Pancreas (tissue), 10 donors: Measurements from ENCODE around the gene CDK5R1. TPM values are rescaled to one million over a fixed set of nuclear protein-coding genes. Genes with fewer than 3 reads are reported as not detected.

Source experiments
- ATAC-seq, 4 donors: fragments of 200-7000 bp; cut with Tn5 transposase; one replicate each; pipeline versions ENCODE4 v1.8.0 to v1.9.1; 2020; ENCODE audit warnings: mild to moderate bottlenecking in 4 of 4, moderate library complexity in 4 of 4
- DNase-seq, 6 donors: peaks; one replicate each; pipeline ENCODE4 v3.0.0-alpha.2; 2020
- FAIRE-seq: peaks from 2 replicates; lab custom pipeline; 2012; peaks lifted over from hg19 to GRCh38; lab: Jason Lieb, UNC
- H3K27ac ChIP-seq, 4 donors: fragments of 200-600 bp; sonication (generic); 1 replicate in 3 of 4; 2 replicates in 1 of 4; pipeline versions ENCODE4 v1.5.0 to v1.8.0; 2020
- H3K27me3 ChIP-seq, 4 donors: fragments of 200-600 bp; one replicate each; pipeline ENCODE4 v1.8.0; 2021
- H3K36me3 ChIP-seq, 3 donors: fragments of 200-600 bp; sonication (generic) in 1 of 3; one replicate each; pipeline versions ENCODE4 v1.5.0 to v1.8.0; 2020 to 2021
- H3K4me1 ChIP-seq, 3 donors: fragments of 200-600 bp; one replicate each; pipeline ENCODE4 v1.8.0; 2021
- H3K4me3 ChIP-seq, 4 donors: fragments of 200-600 bp; sonication (generic) in 2 of 4; one replicate each; pipeline versions ENCODE4 v1.5.0 to v1.8.0; 2020 to 2021
- H3K9me3 ChIP-seq, 4 donors: fragments of 200-600 bp; one replicate each; pipeline ENCODE4 v1.8.0; 2021
- WGBS, 2 donors: extraction: QIAGEN DNeasy Blood & Tissue Kit; methylation state at CpG; one replicate each; pipeline ENCODE4 v1.1.7; 2013; 5-methylcytosine and 5-hydroxymethylcytosine counted together
- intact Hi-C, 3 donors: fragments of 100-400 bp; cut with DNase I; formaldehyde crosslinking; loops; one replicate each; pipeline versions ENCODE4 v1.11.1 to v1.14.2; 2022
- polyA plus RNA-seq, 2 donors: library from polyadenylated mRNA; stranded (reverse); fragments of 200-250 nt; gene quantifications; one replicate each; pipeline ENCODE4 v1.2.3, GENCODE V29; 2013
- total RNA-seq, 6 donors: library from RNA; stranded (reverse); fragmentation: NEBNext Ultra II Directional in 4 of 6; extraction: Animal tissue kit (Norgen Biotek cat#: 25700) in 4 of 6; gene quantifications; one replicate each; pipeline versions ENCODE4 v1.2.1 to v1.2.4, GENCODE V29; 2021 to 2023
- TF ChIP-seq, protein P1 (sequence below), 4 donors: fragments of 200-600 bp; sonication (generic) in 3 of 4; IDR thresholded peaks; one replicate each; pipeline versions ENCODE4 v1.5.0 to v1.8.0; 2021; ENCODE audit warnings: antibody characterized with exemption in 4 of 4
- donor health status: healthy with polysubstance abuse.
- donor health status: DM: no; HTN: no; CAD: no; lungs with moderate emphysema.
- donor health status: DM: no; HTN: no; CAD: no.
- donor health status: control.
- donor health status: control.
- donor health status: Bipolar disorder and iron deficiency.
- donor health status: DM: yes; HTN: yes; CAD: no.
- donor health status: DM: no; HTN: no; CAD: no.
- donor health status: DM: no; HTN: no; CAD: no.
- donor health status: DM: yes; HTN: yes; CAD: no.

The CDK5R1 gene
- total and polyA plus RNA-seq, 8 donors: 0.46 to 5.1 (median 1.0) TPM

DNA sequence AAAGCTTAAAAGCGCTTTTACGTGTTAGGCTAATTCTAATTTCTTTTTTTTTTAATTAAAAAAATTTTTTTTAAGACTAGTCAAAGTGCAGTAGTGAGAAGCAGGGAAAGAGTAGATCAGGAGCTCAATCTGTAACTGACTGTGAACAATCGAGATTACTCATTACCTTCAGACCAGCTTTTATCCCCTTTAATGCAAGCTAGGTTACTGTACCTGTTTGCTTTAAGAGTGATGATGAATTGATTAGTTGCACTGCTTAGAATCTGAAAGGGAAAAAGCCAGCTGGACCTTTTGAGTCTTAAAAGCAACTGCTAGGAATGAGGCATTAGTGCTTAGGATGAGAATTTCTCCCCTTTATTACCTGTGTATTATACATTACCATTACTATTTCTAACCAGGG is 23.5 kb upstream of the CDK5R1 start:
- intact Hi-C loops: no loop called here
- Histone ChIP-seq H3K27me3 (no peaks in the 10 kb centered on the region), H3K36me3 (peaks cover 0 to 43% (median 3%) of the 10 kb centered on the region in 3 donors), H3K9me3 (no peaks in the 10 kb centered on the region), H3K4me3 (no peak overlapping the region), H3K27ac (peak overlapping the region in 1 of 4 donors; percentile 34), H3K4me1 (peaks cover 0 to 7% (median 0%) of the 10 kb centered on the region in 3 donors)
- DNase-seq: no peak
- ATAC-seq: peak in 3 of 4 donors; percentile 32 to 69 (median 63)
- no peak for FAIRE-seq
- TF ChIP-seq, protein P1, sequence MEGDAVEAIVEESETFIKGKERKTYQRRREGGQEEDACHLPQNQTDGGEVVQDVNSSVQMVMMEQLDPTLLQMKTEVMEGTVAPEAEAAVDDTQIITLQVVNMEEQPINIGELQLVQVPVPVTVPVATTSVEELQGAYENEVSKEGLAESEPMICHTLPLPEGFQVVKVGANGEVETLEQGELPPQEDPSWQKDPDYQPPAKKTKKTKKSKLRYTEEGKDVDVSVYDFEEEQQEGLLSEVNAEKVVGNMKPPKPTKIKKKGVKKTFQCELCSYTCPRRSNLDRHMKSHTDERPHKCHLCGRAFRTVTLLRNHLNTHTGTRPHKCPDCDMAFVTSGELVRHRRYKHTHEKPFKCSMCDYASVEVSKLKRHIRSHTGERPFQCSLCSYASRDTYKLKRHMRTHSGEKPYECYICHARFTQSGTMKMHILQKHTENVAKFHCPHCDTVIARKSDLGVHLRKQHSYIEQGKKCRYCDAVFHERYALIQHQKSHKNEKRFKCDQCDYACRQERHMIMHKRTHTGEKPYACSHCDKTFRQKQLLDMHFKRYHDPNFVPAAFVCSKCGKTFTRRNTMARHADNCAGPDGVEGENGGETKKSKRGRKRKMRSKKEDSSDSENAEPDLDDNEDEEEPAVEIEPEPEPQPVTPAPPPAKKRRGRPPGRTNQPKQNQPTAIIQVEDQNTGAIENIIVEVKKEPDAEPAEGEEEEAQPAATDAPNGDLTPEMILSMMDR (IDR thresholded peaks at IDR 0.05): no peak
- 58 to 68% methylated on average over 3 of the region's 3 CpGs for WGBS, 2 donors

DNA sequence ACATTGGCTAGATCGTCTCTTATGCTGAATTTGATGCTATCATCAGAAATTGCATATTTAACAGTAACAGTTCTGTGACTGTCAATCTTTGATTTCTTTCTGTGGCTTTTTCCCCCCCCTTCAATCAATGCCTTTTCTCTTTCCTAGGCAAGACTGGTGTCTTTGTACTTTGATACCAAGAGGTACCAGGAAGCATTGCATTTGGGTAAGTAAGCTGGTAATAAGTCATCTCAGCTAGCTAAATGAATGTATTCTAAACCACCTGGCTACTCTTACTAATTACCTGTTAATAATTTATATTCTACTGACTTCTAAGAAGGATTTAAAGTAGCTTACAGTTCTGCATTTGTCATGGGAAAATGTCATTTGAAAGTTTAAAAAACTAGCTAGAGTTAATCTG is 22.4 kb upstream of the CDK5R1 start:
- FAIRE-seq (no peak), DNase-seq (no peak), ATAC-seq (peak in 3 of 4 donors; percentile 20 to 46 (median 25))
- H3K4me3 ChIP-seq: no peak overlapping the region
- no peaks in the 10 kb centered on the region for H3K27me3 ChIP-seq
- peaks cover 0 to 7% (median 0%) of the 10 kb centered on the region in 3 donors for H3K4me1 ChIP-seq
- no peaks in the 10 kb centered on the region for H3K9me3 ChIP-seq
- WGBS, 2 donors: 58 to 68% methylated on average over 1 of the region's 1 CpG
- TF ChIP-seq, protein P1 (IDR thresholded peaks at IDR 0.05): no peak
- intact Hi-C loops: no loop called here
- peak overlapping the region in 1 of 4 donors; percentile 42 for H3K27ac ChIP-seq
- H3K36me3 ChIP-seq: peaks cover 0 to 43% (median 3%) of the 10 kb centered on the region in 3 donors

DNA sequence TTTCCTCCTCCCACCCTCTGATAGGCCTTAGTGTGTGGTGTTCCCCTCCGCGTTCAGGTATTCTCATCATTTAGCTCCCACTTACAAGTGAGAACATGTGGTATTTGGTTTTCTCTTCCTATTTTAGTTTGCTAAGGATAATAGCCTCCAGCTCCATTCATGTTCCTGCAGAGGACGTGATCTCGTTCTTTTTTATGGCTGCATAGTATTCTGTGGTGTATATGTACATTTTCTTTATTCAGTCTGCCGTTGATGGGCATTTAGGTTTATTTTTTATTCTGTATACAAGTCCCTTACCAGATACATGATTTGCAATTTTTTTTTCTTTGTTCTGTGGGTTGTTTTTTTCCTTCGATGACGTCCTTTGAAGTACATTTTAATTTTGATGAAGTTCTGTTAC is 18.8 kb upstream of the CDK5R1 start:
- DNase-seq (no peak), FAIRE-seq (no peak), ATAC-seq (no peak)
- Histone ChIP-seq H3K36me3 (peaks cover 0 to 46% (median 3%) of the 10 kb centered on the region in 3 donors), H3K4me3 (no peak overlapping the region), H3K27ac (no peak overlapping the region), H3K4me1 (peaks cover 0 to 4% (median 0%) of the 10 kb centered on the region in 3 donors), H3K9me3 (no peaks in the 10 kb centered on the region), H3K27me3 (no peaks in the 10 kb centered on the region)
- WGBS, 2 donors: 98 to 99% methylated on average over 7 of the region's 7 CpGs
- intact Hi-C loops: no loop called here
- TF ChIP-seq, protein P1 (IDR thresholded peaks at IDR 0.05): no peak

DNA sequence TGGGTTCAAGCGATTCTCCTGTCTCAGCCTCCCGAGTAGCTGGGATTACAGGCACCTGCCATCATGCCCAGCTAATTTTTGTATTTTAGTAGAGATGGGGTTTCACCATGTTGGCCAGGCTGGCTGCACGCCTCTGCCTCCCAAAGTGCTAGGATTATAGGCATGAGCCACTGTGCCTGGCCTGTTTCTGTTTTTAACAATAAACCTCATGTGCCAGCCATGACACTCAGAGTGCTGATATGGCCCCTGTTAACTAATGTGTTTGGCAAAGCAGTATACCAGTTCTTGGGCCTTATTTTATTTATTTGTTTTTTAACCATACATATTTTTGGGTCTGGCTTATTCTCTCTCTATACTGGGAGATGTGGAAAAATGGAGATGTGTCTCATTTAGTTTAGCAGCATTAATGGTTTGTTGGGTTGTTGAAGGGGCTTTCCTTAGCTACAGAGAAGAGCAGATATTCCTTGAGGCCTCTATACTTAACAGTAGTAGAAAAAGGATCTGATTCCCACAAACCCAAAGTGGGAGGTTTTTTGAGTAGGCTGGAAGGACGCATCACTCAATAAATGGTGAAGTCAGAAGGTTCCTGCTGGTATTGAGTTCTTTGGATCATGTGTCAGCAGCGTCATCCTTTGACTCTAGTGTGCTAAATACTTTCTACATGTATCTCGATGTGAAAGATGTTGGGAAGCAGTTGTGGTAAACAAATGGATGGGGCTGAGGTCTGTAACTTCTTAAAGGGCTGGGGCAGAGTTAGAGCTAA is 16.2 kb upstream of the CDK5R1 start:
- H3K9me3 ChIP-seq: no peaks in the 10 kb centered on the region
- DNase-seq (no peak), ATAC-seq (no peak), FAIRE-seq (no peak)
- TF ChIP-seq, protein P1 (IDR thresholded peaks at IDR 0.05): no peak
- no peak overlapping the region for H3K27ac ChIP-seq
- 94 to 95% methylated on average over 6 of the region's 6 CpGs for WGBS, 2 donors
- no peaks in the 10 kb centered on the region for H3K4me1 ChIP-seq
- no peaks in the 10 kb centered on the region for H3K27me3 ChIP-seq
- peaks cover 2 to 50% (median 25%) of the 10 kb centered on the region in 3 donors for H3K36me3 ChIP-seq
- H3K4me3 ChIP-seq: no peak overlapping the region
- intact Hi-C loops: no loop called here

DNA sequence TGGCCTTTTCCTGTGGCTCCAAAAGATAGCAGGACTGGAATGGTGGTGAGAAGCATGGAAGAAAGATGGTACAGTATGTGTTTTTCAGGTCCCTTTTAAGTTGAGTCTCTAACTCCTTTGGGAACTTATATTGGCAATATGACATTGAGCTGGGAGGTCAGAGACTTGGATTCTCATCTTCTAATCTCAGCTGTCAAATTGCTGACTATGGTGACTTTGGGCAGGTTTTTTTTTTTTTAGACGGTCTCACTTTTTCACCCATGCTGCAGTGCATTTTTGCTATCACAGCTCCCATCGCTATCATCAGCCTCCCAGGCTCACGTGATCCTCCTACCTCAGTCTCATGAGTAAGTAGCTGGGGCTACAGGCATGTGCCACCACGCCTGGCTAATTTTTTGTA is 15.1 kb upstream of the CDK5R1 start:
- peaks cover 2 to 60% (median 33%) of the 10 kb centered on the region in 3 donors for H3K36me3 ChIP-seq

More for the DNA sequence above, 15.1 kb upstream of the CDK5R1 start:
- no peaks in the 10 kb centered on the region for H3K4me1 ChIP-seq
- H3K27ac ChIP-seq: no peak overlapping the region
- no peaks in the 10 kb centered on the region for H3K27me3 ChIP-seq
- H3K9me3 ChIP-seq: no peaks in the 10 kb centered on the region
- DNase-seq: no peak
- no peak for FAIRE-seq
- WGBS, 2 donors: 91 to 98% methylated on average over 4 of the region's 4 CpGs
- TF ChIP-seq, protein P1 (IDR thresholded peaks at IDR 0.05): no peak
- intact Hi-C loops: no loop called here
- no peak for ATAC-seq
- H3K4me3 ChIP-seq: no peak overlapping the region
